Immature natural killer cell (primary cell): Measurements from ENCODE around the gene SLC5A2. TPM values are rescaled to one million over a fixed set of nuclear protein-coding genes. Genes with fewer than 3 reads are reported as not detected.
"Not testable (repeated sequence)": the region's sequence is repeated elsewhere in the genome, so short reads cannot be mapped to it uniquely, and the experiment has no call there.

ENCODE experiments used
- DNase-seq, 3 donors: peaks; one replicate each; pipeline ENCODE4 v3.0.0; 2022; ENCODE audit warnings: mixed read lengths in 1 of 3
- H3K27ac Mint-ChIP-seq, 6 donors: one replicate each; pipeline ENCODE4 v1.8.0; 2020; ENCODE audit warnings: mixed read lengths in 6 of 6, mild to moderate bottlenecking in 5 of 6, inconsistent platforms in 4 of 6, moderate library complexity in 3 of 6
- H3K27me3 Mint-ChIP-seq, 3 donors: one replicate each; pipeline ENCODE4 v1.8.0; 2020 to 2021; ENCODE audit warnings: low read depth in 3 of 3, mild to moderate bottlenecking in 3 of 3, mixed read lengths in 3 of 3, moderate library complexity in 3 of 3, inconsistent platforms in 1 of 3
- H3K36me3 Mint-ChIP-seq, 3 donors: one replicate each; pipeline ENCODE4 v1.8.0; 2020; ENCODE audit warnings: mixed read lengths in 3 of 3, inconsistent platforms in 2 of 3, mild to moderate bottlenecking in 2 of 3
- H3K4me1 Mint-ChIP-seq, 2 donors: one replicate each; pipeline ENCODE4 v1.8.0; 2020; ENCODE audit warnings: inconsistent platforms in 2 of 2, mild to moderate bottlenecking in 2 of 2, mixed read lengths in 2 of 2, moderate library complexity in 1 of 2
- H3K4me3 Mint-ChIP-seq, 5 donors: one replicate each; pipeline ENCODE4 v1.8.0; 2020; ENCODE audit warnings: mild to moderate bottlenecking in 5 of 5, mixed read lengths in 5 of 5, inconsistent platforms in 3 of 5, moderate library complexity in 3 of 5
- H3K9me3 Mint-ChIP-seq, 6 donors: one replicate each; pipeline ENCODE4 v1.8.0; 2020; ENCODE audit warnings: mild to moderate bottlenecking in 6 of 6, mixed read lengths in 6 of 6, inconsistent platforms in 4 of 6, moderate library complexity in 3 of 6
- polyA plus RNA-seq, 3 donors: library from polyadenylated mRNA; unstranded; fragments of 300-500 nt; fragmentation: Illumina TruSeq; gene quantifications; one replicate each; pipeline ENCODE4 v1.2.3, GENCODE V29; 2021

Gene SLC5A2
- 1 to 10 TPM in 1 of 3 donors, under 1 TPM in 1, not detected in 1; 0.72 to 1.9 TPM for polyA plus RNA-seq

GRCh38 chr16:31483081-31483480 lies at the start of gene SLC5A2:
TSS of gene SLC5A2 (plus strand) at chr16:31483123. CDS start at chr16:31483137, 14 bp downstream.
- H3K9me3 Mint-ChIP-seq: peaks cover 0 to 2% (median 0%) of the 10 kb centered on the region in 6 donors
- H3K4me3 Mint-ChIP-seq: no peak within 1 kb of the TSS
- DNase-seq: no peak
- peaks cover 0 to 3% (median 0%) of the 10 kb centered on the region in 3 donors for H3K36me3 Mint-ChIP-seq
- H3K27ac Mint-ChIP-seq: peak within 1 kb of the TSS in 1 of 6 donors; percentile 64
- peaks cover 2 to 8% (median 7%) of the 10 kb centered on the region in 3 donors for H3K27me3 Mint-ChIP-seq
- H3K4me1 Mint-ChIP-seq: peaks cover 5 to 7% of the 10 kb centered on the region in 2 donors

GRCh38 chr16:31435341-31436220 lies 47.3 kb upstream of the SLC5A2 start:
- H3K4me1 Mint-ChIP-seq: peaks cover 20 to 31% of the 10 kb centered on the region in 2 donors
- no peaks in the 10 kb centered on the region for H3K36me3 Mint-ChIP-seq
- H3K9me3 Mint-ChIP-seq: no peaks in the 10 kb centered on the region
- DNase-seq: no peak
- H3K27ac Mint-ChIP-seq: no peak overlapping the region
- H3K27me3 Mint-ChIP-seq: no peaks in the 10 kb centered on the region
- no peak overlapping the region for H3K4me3 Mint-ChIP-seq

- Mint-ChIP-seq H3K4me3 (no peak overlapping the region), H3K36me3 (no peaks in the 10 kb centered on the region), H3K4me1 (peaks cover 22 to 29% of the 10 kb centered on the region in 2 donors), H3K9me3 (no peaks in the 10 kb centered on the region), H3K27me3 (no peaks in the 10 kb centered on the region), H3K27ac (no peak overlapping the region)
- no peak for DNase-seq
Measured at GRCh38 chr16:31436221-31437045, 46.5 kb upstream of the SLC5A2 start.

DNA sequence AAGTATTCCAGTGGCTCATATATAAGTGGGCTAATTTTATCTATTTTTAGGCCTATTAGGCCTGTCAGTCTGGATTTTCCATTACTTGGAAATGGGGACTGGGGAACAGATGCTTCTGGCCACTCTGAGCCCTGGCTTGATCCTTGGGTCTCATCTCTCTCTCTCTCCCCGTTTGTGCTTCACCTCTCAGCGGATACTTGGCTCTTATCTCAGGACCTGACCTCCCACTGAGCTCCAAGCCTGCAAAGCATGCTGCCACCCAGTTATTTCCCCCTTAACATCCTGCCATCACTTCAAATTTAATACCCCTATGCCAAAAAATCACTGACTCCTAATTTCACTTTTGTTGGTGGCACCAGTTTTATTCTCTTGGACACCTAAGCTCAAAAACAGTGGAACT lies 44.5 kb upstream of the SLC5A2 start:
- Mint-ChIP-seq H3K4me1 (peaks cover 27 to 41% of the 10 kb centered on the region in 2 donors), H3K36me3 (no peaks in the 10 kb centered on the region), H3K27ac (peak overlapping the region in 2 of 6 donors; percentile 6 to 68), H3K4me3 (no peak overlapping the region), H3K9me3 (no peaks in the 10 kb centered on the region), H3K27me3 (peaks cover 0 to 4% (median 1%) of the 10 kb centered on the region in 3 donors)
- DNase-seq: no peak

DNA sequence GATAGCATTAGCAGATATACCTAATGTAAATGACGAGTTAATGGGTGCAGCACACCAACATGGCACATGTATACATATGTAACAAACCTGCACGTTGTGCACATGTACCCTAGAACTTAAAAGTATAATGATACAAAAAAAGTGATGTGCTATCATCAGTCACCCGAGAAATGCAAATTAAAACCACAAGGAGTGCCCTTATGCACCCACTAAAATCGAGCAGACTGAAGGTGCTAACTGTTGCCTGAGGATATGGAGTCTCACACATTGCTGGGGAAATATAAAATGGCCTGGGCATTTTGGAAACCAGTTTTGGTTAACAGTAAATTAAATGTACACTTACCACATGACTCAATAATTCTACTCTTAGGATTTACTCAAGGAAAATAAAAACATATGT lies 43.9 kb upstream of the SLC5A2 start:
- Mint-ChIP-seq H3K4me3 (peak overlapping the region in 1 of 5 donors; percentile 25), H3K27ac (peak overlapping the region in 3 of 6 donors; percentile 17 to 41 (median 34)), H3K4me1 (peaks cover 27 to 41% of the 10 kb centered on the region in 2 donors)
- not testable (repeated sequence) for H3K9me3 Mint-ChIP-seq, H3K27me3 Mint-ChIP-seq, H3K36me3 Mint-ChIP-seq
- peak in 1 of 3 donors; percentile 36 for DNase-seq

DNA sequence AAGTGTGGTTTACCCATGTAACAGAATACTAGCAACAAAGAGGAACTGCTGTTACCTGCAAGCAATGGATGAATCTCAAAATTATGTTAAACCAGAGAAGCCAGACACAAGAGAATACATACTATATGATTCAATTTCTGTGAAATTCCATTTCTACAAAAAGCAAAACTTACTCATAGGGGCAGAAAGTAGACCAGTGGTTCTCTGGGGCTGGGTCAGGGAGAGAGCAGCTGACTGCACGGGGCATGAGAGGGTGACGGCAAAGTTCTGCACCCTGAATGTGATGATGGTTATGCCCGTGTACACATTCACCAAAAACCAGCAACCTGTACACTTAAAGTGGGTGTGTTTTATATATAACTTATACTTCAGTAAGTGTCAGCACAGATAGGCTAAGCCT lies 43.4 kb upstream of the SLC5A2 start:
- Mint-ChIP-seq H3K27me3 (peaks cover 0 to 4% (median 1%) of the 10 kb centered on the region in 3 donors), H3K4me3 (no peak overlapping the region), H3K27ac (peak overlapping the region in 2 of 6 donors; percentile 17 to 36), H3K4me1 (peaks cover 27 to 41% of the 10 kb centered on the region in 2 donors), H3K9me3 (no peaks in the 10 kb centered on the region), H3K36me3 (no peaks in the 10 kb centered on the region)
- DNase-seq: no peak

DNA sequence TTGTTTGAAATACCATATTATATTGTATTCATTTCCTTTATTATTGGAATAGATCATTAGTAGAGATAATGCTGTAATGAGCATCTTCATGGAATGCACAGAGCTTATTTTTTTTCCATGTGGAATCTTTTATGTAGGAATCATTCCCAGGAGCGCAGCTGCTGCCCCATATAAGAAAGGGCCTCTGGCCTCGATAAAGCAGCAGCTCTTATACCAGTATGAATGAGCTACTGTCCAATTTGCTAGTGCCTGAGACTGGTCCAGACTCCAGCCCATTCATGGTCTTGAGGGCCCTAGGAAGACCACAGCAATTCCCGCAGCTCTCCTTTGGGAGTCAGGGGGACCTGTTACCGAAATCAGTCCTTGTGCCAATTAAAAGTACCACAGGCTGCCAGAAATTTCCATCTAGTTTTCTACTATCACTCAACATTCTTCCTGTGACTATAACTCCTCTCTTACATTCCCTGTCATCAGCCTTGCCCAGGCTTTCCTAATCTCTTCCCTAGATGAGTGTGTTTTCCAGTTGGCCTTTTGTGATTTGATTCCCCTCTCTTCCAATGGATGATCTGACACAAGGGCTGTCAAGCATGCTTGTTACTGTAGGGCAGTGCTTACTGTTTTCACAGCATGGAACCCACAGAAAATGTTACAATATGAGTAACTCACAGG lies 42.3 kb upstream of the SLC5A2 start:
- H3K4me1 Mint-ChIP-seq: peaks cover 27 to 41% of the 10 kb centered on the region in 2 donors
- H3K9me3 Mint-ChIP-seq: no peaks in the 10 kb centered on the region
- no peak for DNase-seq
- peaks cover 0 to 4% (median 1%) of the 10 kb centered on the region in 3 donors for H3K27me3 Mint-ChIP-seq
- H3K4me3 Mint-ChIP-seq: peak overlapping the region in 3 of 5 donors; percentile 8 to 35 (median 34)
- no peaks in the 10 kb centered on the region for H3K36me3 Mint-ChIP-seq
- H3K27ac Mint-ChIP-seq: no peak overlapping the region

- H3K9me3 Mint-ChIP-seq: no peaks in the 10 kb centered on the region
- H3K27ac Mint-ChIP-seq: peak overlapping the region in 4 of 6 donors; percentile 6 to 76 (median 63)
- peaks cover 27 to 41% of the 10 kb centered on the region in 2 donors for H3K4me1 Mint-ChIP-seq
- peak overlapping the region; percentile 79 to 89 (median 83) for H3K4me3 Mint-ChIP-seq
- no peaks in the 10 kb centered on the region for H3K36me3 Mint-ChIP-seq
- no peak for DNase-seq
- H3K27me3 Mint-ChIP-seq: peaks cover 0 to 4% (median 1%) of the 10 kb centered on the region in 3 donors
Measured at GRCh38 chr16:31441956-31442355, 41.0 kb upstream of the SLC5A2 start.

DNA sequence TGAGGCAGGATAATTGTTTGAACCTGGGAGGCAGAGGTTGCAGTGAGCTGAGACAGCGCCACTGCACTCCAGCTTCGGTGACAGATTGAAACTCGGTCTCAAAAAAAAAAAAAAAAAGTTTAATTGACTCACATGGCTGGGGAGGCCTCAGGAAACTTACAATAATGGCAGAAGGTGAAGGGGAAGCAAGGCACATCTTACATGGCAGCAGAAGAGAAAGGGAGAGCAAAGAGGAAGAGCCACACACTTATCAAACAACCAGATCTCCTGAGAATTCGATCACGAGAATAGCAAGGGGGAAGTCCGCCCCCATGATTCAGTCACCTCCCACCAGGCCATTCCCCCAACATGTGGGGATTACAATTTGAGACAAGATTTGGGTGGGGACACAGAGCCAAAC lies 37.0 kb upstream of the SLC5A2 start:
- Mint-ChIP-seq H3K4me1 (peaks cover 9 to 19% of the 10 kb centered on the region in 2 donors), H3K27ac (peak overlapping the region in 1 of 6 donors; percentile 5)
- H3K36me3 Mint-ChIP-seq, H3K9me3 Mint-ChIP-seq, H3K4me3 Mint-ChIP-seq, DNase-seq, H3K27me3 Mint-ChIP-seq: not testable (repeated sequence)

DNA sequence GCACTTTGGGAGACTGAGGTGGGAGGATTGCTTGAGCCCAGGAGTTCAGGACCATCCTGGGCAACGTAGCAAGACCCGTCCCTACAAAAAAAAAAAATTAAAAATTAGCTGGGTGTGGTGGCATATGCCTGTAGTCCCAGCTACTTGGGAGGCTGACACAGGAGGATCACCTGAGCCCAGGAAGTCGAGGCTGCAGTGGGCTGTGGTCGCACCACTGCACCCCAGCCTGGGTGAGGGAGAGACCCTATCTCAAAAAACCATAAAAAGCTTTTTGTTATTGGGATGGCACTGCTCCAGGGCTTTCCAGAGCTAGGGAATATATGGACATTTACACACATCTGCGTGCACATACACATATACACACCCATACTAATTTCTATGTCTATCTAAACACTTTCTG lies 31.7 kb upstream of the SLC5A2 start:
- Mint-ChIP-seq H3K27ac (peak overlapping the region in 2 of 6 donors; percentile 30 to 62), H3K36me3 (peaks cover 0 to 3% (median 0%) of the 10 kb centered on the region in 3 donors), H3K4me1 (peaks cover 30 to 40% of the 10 kb centered on the region in 2 donors), H3K9me3 (no peaks in the 10 kb centered on the region), H3K27me3 (no peaks in the 10 kb centered on the region), H3K4me3 (no peak overlapping the region)
- no peak for DNase-seq

DNA sequence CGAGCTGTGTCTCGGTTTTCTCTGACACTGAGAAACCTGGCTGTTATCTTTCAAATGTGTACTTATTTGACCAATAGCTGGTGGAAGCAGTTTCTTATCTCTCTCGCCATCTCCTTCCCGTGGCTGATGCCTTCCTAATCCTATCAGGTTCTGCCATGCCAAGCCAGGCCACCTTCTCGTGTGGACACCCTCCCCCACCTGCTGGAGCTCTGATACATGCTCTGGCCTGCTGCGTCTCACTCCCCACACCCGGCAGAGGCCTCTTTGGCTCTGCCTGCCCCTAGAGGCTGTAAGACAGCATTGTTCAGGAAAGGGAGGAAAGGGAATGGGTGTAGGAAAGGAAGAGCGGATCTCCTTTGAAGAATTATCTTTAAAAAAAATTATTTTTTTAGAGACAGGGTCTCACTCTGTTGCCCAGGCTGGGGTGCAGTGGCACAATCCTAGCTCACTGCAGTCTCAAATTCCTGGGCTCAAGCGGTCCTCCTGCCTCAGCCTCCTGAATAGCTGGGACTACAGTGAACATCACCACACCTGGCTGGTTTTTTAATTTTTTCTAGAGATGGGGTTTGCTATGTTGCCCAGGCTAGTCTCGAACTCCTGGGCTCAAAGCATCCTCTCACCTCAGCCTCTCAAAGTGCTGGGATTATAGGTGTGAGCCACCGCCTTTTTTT lies 31.1 kb upstream of the SLC5A2 start:
- Mint-ChIP-seq H3K9me3 (no peaks in the 10 kb centered on the region), H3K4me3 (no peak overlapping the region), H3K27me3 (no peaks in the 10 kb centered on the region), H3K4me1 (peaks cover 35 to 43% of the 10 kb centered on the region in 2 donors), H3K27ac (peak overlapping the region in 1 of 6 donors; percentile 78), H3K36me3 (peaks cover 0 to 3% (median 0%) of the 10 kb centered on the region in 3 donors)
- no peak for DNase-seq

DNA sequence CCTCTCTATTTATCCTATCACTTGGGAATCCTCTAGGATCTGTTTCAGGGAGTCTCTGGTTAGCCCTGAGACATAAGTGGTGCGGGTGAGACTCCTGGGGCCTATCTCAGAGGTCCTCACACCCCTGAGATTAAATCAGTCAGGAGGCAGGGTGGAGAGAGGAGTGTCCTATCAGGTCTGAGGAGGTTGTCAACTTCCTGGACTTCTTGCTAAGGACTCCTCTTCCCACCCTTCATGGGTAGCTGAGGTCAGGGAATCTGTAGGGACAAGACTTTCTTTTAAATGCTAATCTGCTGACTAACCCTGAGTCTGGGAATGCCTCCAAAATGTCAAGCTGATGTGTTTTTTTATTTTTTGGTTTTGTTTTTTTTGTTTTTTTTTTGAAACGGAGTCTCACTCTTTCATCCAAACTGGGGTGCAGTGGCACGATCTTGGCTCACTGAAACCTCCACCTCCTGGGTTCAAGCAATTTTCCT lies 30.3 kb upstream of the SLC5A2 start:
- Mint-ChIP-seq H3K4me1 (peaks cover 43 to 52% of the 10 kb centered on the region in 2 donors), H3K27me3 (peaks cover 0 to 1% (median 0%) of the 10 kb centered on the region in 3 donors), H3K4me3 (no peak overlapping the region), H3K9me3 (no peaks in the 10 kb centered on the region), H3K36me3 (peaks cover 0 to 3% (median 0%) of the 10 kb centered on the region in 3 donors), H3K27ac (peak overlapping the region in 2 of 6 donors; percentile 15 to 46)
- DNase-seq: no peak
